Heart right ventricle (tissue), 16 donors: ENCODE data around the gene ME3. TPM values are rescaled to one million over a fixed set of nuclear protein-coding genes. Genes with fewer than 3 reads are reported as not detected.

Source experiments
- ATAC-seq, 8 donors: fragments of 200-7000 bp; cut with Tn5 transposase; one replicate each; pipeline ENCODE4 v1.9.1; 2020; ENCODE audit warnings: mild to moderate bottlenecking in 8 of 8, moderate library complexity in 8 of 8, moderate number of reproducible peaks in 1 of 8
- DNase-seq, 2 donors: peaks; one replicate each; pipeline ENCODE4 v3.0.0-alpha.2; 2020
- H3K27ac ChIP-seq, 10 donors: fragments of 200-600 bp; sonication (generic) in 2 of 10; one replicate each; pipeline versions ENCODE4 v1.5.0 to v1.8.0; 2020 to 2022; ENCODE audit warnings: mild to moderate bottlenecking in 3 of 10
- H3K27me3 ChIP-seq, 7 donors: fragments of 200-600 bp; one replicate each; pipeline ENCODE4 v1.8.0; 2021 to 2022; ENCODE audit warnings: mild to moderate bottlenecking in 2 of 7
- H3K36me3 ChIP-seq, 9 donors: fragments of 200-600 bp; sonication (generic) in 1 of 9; one replicate each; pipeline versions ENCODE4 v1.5.0 to v1.8.0; 2020 to 2022; ENCODE audit warnings: mild to moderate bottlenecking in 2 of 9
- H3K4me1 ChIP-seq, 9 donors: fragments of 200-600 bp; sonication (generic) in 1 of 9; one replicate each; pipeline versions ENCODE4 v1.5.0 to v1.8.0; 2020 to 2022; ENCODE audit warnings: mild to moderate bottlenecking in 4 of 9
- H3K4me3 ChIP-seq, 10 donors: fragments of 200-600 bp; sonication (generic) in 2 of 10; one replicate each; pipeline versions ENCODE4 v1.5.0 to v1.8.0; 2020 to 2022; ENCODE audit warnings: mild to moderate bottlenecking in 7 of 10, moderate library complexity in 2 of 10
- H3K9me3 ChIP-seq, 11 donors: fragments of 200-600 bp in 10 of 11; sonication (generic) in 2 of 11; one replicate each; pipeline versions ENCODE4 v1.5.0 to v1.8.0; 2013 to 2022; ENCODE audit warnings: mild to moderate bottlenecking in 2 of 11, control low read depth in 1 of 11, moderate library complexity in 1 of 11
- WGBS, 2 donors: extraction: QIAGEN DNeasy Blood & Tissue Kit; methylation state at CpG; one replicate each; pipeline ENCODE4 v1.1.7; 2013; ENCODE audit warnings: inconsistent platforms in 1 of 2; 5-methylcytosine and 5-hydroxymethylcytosine counted together
- intact Hi-C, 10 donors: fragments of 100-400 bp; cut with DNase I; formaldehyde crosslinking; loops; one replicate each; pipeline versions ENCODE4 v1.11.1 to v1.14.2; 2022
- polyA plus RNA-seq, 2 donors: library from polyadenylated mRNA; stranded (reverse); fragments of 200-250 nt; gene quantifications; one replicate each; pipeline ENCODE4 v1.2.3, GENCODE V29; 2013
- total RNA-seq, 10 donors: library from RNA; stranded (reverse); fragmentation: NEBNext Ultra II Directional in 3 of 10; extraction: Animal tissue kit (Norgen Biotek cat#: 25700) in 3 of 10; gene quantifications; one replicate each; pipeline versions ENCODE4 v1.2.1 to v1.2.4, GENCODE V29; 2021 to 2023
- TF ChIP-seq, protein P1 (sequence below), 9 donors: fragments of 200-600 bp; sonication (generic) in 2 of 9; IDR thresholded peaks; one replicate each; pipeline versions ENCODE4 v1.5.0 to v1.8.0; 2021 to 2022; ENCODE audit warnings: antibody characterized with exemption in 9 of 9, mild to moderate bottlenecking in 5 of 9, moderate library complexity in 1 of 9
- donor health status: Arrhythmogenic right ventricular cardiomyopathy.
- donor health status: ischemic (EF 13 %, LVEDD 7.1; RV severe dilation, severe dysfunction).
- donor health status: healthy with polysubstance abuse.
- donor health status: DM: no; HTN: yes; CAD: no.
- donor health status: DM: no; HTN: no; CAD: no.
- donor health status: ischemic (EF 25% LVEDD 6.9; RV normal size, moderate dysfunction).
- donor health status: ischemic (EF 25% LVEDD 5.7; RV mildly dilated, moderate dysfunction).
- donor health status: healthy.
- donor health status: DM: yes; HTN: yes; CAD: no.
- donor health status: Ischemic cardiomyopathy.
- donor health status: ischemic (EF 35%, LVEDD 5.7; RV mildly dilated, moderate dysfunction).
- donor health status: nonischemic (EF 11% LVEDD 7.7; RV severe dilation, severe dysfunction).
- donor health status: DM: yes; HTN: yes; CAD: no.
- donor health status: PGD.
- donor health status: ischemic (EF 29% LVEDD 5.4; RV normal size, mild dysfunction).
- donor health status: nonischemic (EF 23%, LVEDD 6.1; RV moderate dilation, normal function).

The ME3 gene
- total and polyA plus RNA-seq, 12 donors: 17.2 to 46.8 (median 33.7) TPM

DNA sequence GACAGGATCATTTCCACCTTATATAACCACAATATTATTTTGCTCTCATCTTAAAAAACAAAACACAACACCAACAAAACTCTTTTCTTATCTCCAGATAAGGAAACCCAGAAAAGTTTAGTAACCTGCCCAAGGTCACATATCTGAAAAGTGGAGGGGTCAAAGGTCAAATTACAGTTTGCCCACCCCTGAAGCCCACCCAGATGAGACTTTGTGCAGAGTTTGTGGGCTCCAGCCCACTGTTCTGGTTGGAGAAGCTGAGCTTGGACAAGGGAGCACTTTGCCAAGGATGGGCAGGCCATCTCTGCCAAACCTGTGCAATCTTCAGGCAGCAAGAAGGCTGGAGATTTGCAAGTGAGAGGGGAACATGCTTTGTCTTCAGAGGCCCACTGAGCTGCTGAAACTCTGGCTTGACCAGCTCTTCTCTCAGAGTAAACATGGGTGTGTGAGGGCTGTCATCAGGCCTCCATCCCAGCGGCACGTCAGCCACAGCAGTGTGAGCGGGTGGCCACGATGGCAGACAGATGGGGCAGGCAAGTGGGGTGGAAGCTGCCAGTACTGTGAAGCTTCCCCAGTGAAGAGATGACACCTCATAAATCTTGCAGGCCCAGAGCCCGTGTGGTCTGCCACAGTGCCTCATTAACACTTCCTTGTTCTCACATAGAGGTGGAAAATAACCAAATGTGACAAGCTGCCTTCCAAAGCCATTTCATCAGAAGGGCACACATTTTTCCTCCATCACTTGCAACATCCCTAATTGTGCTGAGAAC, 186.0 kb downstream of the ME3 start:
- Histone ChIP-seq H3K4me3 (no peak overlapping the region), H3K27me3 (no peaks in the 10 kb centered on the region), H3K9me3 (no peaks in the 10 kb centered on the region), H3K27ac (no peak overlapping the region), H3K36me3 (peaks cover 0 to 5% (median 0%) of the 10 kb centered on the region in 9 donors), H3K4me1 (peaks cover 0 to 50% (median 23%) of the 10 kb centered on the region in 9 donors)
- 83 to 90% methylated on average over 5 of the region's 5 CpGs for WGBS, 2 donors
- ATAC-seq (peak in 1 of 8 donors; percentile 13), DNase-seq (no peak)
- TF ChIP-seq, protein P1, sequence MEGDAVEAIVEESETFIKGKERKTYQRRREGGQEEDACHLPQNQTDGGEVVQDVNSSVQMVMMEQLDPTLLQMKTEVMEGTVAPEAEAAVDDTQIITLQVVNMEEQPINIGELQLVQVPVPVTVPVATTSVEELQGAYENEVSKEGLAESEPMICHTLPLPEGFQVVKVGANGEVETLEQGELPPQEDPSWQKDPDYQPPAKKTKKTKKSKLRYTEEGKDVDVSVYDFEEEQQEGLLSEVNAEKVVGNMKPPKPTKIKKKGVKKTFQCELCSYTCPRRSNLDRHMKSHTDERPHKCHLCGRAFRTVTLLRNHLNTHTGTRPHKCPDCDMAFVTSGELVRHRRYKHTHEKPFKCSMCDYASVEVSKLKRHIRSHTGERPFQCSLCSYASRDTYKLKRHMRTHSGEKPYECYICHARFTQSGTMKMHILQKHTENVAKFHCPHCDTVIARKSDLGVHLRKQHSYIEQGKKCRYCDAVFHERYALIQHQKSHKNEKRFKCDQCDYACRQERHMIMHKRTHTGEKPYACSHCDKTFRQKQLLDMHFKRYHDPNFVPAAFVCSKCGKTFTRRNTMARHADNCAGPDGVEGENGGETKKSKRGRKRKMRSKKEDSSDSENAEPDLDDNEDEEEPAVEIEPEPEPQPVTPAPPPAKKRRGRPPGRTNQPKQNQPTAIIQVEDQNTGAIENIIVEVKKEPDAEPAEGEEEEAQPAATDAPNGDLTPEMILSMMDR (IDR thresholded peaks at IDR 0.05): no peak
- intact Hi-C loops: no loop called here

DNA sequence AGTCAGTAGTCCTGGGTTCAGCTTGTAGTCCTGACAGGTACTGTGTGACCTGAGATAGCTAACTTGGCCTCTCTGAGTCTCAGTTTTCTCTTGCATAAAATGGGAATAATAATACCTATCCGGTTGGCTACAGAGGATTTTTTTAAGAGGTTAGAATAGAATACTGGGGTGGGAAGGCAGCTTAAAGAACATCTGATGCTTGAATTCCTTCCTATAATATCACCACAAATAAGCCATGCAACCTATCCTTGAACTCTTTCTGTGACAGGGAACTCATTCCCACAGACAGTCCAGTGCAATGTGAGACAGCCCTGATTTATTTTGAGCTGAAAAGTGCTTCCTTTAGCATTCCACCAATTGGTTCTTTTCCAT, 187.6 kb downstream of the ME3 start:
- Histone ChIP-seq H3K27me3 (no peaks in the 10 kb centered on the region), H3K27ac (peak overlapping the region in 7 of 10 donors; percentile 1 to 70 (median 56)), H3K36me3 (peaks cover 0 to 5% (median 0%) of the 10 kb centered on the region in 9 donors), H3K9me3 (no peaks in the 10 kb centered on the region), H3K4me3 (no peak overlapping the region), H3K4me1 (peaks cover 0 to 44% (median 23%) of the 10 kb centered on the region in 9 donors)
- TF ChIP-seq, protein P1 (IDR thresholded peaks at IDR 0.05): no peak
- ATAC-seq (no peak), DNase-seq (no peak)
- 94% methylated on average over 1 of the region's 1 CpG for WGBS, 2 donors
- intact Hi-C loops: no loop called here

DNA sequence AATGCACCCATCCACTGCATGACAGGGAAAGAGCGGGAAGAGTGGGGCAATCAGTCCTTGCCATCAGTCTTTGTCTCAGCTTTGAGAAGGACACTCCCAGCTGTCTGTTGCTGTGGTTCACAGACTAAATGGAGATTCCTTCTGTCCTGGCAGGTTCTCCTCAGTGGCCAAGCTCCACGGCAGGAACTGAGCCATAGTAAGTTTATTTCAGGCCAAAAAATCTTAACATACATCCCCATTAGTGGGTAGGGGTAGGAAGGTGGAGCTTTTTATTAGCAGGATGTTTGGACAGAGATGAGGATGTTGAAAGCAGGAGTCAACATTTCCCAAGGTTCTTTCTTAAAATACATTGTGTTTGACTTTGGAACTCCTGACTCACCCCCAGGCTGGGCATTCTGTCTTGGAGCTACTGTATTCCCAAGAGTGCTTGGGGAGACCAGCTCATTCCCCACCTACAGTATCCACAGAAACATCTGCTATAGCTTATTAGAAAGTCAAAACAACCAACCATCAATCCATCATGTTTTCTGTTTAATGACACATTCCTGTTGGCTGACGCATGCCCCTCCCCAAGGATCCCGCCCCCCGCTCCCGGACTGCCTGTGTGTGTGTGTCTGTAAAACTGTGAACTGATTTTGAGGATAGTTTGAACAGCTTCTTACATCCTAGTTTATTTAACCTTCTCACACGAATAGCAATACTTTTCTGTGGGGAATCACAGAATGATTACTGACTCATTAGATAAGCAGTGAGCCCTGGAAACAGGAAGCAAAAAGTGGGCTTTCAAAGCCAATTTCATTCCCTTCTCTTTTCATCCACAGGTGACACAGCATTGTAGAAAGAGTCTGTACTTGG, 188.2 kb downstream of the ME3 start:
- peaks cover 0 to 5% (median 0%) of the 10 kb centered on the region in 9 donors for H3K36me3 ChIP-seq
- peak in 7 of 8 donors; percentile 34 to 89 (median 66) for ATAC-seq
- no peaks in the 10 kb centered on the region for H3K27me3 ChIP-seq
- peak overlapping the region in 9 of 10 donors; percentile 2 to 72 (median 57) for H3K27ac ChIP-seq
- peaks cover 0 to 45% (median 24%) of the 10 kb centered on the region in 9 donors for H3K4me1 ChIP-seq
- TF ChIP-seq, protein P1 (IDR thresholded peaks at IDR 0.05): no peak
- H3K4me3 ChIP-seq: no peak overlapping the region
- peak in 1 of 2 donors; percentile 62 for DNase-seq
- H3K9me3 ChIP-seq: no peaks in the 10 kb centered on the region
- WGBS, 2 donors: 46 to 48% methylated on average over 7 of the region's 7 CpGs
- intact Hi-C loops: no loop called here

DNA sequence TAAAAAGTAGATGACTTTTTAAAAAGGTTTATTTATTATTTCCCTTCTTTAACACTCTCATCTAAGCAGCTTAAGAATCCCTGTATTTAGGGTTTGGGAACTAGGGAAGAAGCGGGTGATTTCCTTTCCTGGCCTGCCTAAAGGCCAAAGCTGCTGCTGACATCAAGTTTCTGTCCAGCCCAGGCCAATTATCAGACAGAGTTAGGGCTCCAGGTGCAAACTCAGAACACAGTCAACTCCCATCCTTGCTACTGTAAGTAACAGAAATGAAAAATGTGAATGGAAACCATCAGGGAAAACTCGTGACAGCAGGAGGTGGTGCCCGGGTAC, 188.8 kb downstream of the ME3 start:
- intact Hi-C loops: no loop called here
- Histone ChIP-seq H3K4me3 (no peak overlapping the region), H3K27me3 (no peaks in the 10 kb centered on the region), H3K9me3 (no peaks in the 10 kb centered on the region), H3K27ac (peak overlapping the region in 9 of 10 donors; percentile 2 to 72 (median 55)), H3K36me3 (no peaks in the 10 kb centered on the region), H3K4me1 (peaks cover 0 to 51% (median 30%) of the 10 kb centered on the region in 9 donors)
- TF ChIP-seq, protein P1 (IDR thresholded peaks at IDR 0.05): no peak
- ATAC-seq (peak in 5 of 8 donors; percentile 22 to 67 (median 43)), DNase-seq (no peak)
- WGBS, 2 donors: 49 to 73% methylated on average over 3 of the region's 3 CpGs
